Brain pericyte (primary cell): ENCODE results near the gene COMT.

Experiments used
- DNase-seq: peaks from one replicate; pipeline ENCODE4 v3.0.0-alpha.2; 2012; ENCODE audit warnings: low read depth, low spot score

Gene COMT

DNA sequence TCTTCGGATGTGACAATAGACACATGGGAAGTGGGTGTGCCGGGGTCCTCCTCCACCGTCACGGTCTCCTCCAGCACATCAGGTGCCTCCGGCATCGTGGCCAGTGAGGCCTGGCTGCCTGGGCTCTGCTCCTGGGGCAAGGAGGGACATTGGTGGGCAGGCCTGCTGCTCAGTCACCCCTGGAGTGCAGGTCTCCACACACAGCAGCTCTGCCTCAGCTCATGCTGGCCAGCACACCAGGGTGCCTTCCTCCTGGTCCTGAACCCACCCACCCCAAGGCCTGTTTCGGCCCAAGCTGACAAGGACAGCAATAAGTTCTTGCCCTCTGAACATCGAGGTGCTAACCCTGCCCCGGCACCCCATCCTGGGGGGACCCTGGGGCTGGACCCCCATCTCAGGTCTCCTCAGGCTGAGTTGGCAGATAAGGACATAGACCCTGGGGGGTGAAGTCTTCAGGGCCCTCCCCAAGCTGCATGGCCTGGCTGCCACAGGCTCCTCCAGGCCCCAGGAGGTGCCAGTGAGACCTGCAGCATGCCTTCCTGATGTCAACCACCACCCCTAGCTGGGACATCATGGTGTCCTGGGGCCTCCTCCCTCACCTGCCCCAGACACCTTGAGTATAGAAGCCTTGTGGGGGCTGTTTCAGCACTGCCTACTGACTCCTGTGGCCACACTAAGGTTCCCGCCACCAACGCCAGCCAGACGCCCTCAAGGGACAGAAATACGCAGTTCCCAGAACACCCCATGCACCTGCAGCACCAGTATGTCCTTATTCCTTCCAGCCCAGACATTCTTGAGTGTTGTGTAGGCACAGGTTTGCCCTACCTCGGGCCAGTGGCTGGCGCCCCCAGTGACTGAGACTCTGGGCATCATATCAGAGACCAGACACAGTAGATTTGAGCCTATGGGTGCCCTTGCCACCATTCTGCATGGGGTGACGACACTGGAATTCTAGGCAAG is 40.7 kb downstream of the COMT start:
- no peak for DNase-seq

GRCh38 chr22:19982991-19983578 is 41.5 kb downstream of the COMT start:
- no peak for DNase-seq

- DNase-seq, result no peak
Measured at GRCh38 chr22:19983741-19984140, 42.2 kb downstream of the COMT start.

GRCh38 chr22:19984201-19984753 is 42.7 kb downstream of the COMT start:
- DNase-seq, result no peak

DNA sequence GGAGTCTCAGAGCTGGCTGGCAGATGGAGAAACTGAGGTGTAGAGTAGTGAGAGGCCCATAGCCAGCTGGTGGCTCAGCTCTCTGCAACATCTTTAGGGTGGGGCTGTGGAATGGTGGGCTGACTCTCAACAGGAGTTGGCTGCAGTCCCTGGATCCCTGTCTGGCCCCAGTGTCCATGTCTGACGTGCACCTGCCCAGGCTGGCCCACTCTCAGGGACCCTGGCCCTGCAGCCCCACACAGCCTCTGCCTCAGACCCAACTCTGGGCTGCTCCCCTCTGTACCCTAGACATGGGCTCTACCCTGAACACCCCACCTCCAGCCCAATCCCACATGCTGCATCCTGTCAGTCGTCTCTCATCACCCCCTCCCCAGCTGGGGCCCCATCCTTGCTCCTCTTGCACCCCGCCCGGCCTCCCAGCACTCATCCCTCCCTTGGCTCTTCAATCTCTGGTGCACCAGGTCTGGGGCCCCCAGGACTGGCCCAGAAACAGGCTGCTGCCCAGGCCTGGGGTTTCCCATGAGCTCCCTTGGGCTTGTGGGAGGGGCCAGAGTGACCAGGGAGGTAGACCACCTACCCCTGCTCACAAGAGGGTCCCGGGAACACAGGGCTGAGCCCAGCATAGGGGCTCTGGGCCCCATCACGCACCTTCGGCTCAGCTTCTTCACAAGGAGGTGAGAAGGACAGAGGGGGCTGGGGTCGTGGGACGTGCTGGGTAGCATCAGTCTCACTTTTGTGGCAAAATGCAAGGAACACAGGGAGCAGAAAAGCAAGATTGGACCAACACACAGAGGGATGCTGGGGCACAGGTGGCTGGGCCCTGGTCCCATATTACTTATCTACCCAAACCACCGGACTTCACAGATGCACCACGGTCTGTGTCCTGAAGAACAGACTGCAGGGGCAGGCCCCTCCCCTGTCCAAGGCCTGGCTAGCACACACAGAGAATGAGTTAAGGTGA is 43.6 kb downstream of the COMT start:
- no peak for DNase-seq

- no peak for DNase-seq
Measured at GRCh38 chr22:19986011-19986409, 44.4 kb downstream of the COMT start.

DNA sequence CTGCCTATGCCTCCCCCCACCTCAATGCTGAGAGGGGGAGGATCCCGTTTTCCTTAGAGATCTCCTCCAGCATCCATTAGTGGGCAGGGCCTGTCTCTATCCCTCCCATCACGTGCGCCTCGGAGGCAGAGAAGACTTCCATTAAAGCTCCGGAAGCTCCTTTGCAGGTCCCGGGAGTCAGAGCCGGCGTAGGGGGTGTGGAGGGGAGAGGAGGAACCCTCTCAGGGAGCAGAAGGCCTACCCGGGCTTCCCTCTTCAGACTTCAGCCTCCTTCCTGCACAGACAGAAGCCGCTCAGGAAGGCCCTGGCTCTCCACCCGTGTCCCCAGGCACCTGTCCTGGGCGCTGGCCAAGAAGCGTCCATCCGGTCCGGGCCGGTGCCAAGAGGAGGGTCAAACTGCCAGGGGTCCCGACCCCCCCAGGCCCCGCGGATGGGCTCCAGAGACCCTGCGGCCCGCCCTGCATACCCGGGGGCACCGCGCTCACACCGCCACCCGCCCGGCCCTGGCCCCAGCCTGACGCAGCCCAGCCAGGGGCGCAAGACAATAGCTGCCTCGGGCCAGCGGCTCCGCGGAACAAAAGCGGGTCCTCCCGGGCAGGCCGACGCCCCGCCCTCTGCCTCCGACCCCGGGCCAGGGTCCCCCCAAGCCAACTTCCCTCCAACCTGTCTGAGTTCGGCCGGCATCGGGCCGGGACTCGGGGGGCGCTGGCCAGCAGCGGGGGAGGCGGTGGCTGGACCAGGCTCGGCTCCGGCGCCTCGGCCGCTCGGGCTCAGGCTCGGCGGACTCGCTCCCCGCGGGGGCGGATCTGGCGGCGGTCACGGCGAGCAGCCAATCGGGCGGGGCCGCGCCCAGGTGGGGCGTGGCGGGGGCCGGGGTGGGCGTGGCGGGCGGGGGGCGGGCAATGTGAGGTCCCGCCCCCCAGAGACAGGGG is 45.1 kb downstream of the COMT start:
- no peak for DNase-seq

DNA sequence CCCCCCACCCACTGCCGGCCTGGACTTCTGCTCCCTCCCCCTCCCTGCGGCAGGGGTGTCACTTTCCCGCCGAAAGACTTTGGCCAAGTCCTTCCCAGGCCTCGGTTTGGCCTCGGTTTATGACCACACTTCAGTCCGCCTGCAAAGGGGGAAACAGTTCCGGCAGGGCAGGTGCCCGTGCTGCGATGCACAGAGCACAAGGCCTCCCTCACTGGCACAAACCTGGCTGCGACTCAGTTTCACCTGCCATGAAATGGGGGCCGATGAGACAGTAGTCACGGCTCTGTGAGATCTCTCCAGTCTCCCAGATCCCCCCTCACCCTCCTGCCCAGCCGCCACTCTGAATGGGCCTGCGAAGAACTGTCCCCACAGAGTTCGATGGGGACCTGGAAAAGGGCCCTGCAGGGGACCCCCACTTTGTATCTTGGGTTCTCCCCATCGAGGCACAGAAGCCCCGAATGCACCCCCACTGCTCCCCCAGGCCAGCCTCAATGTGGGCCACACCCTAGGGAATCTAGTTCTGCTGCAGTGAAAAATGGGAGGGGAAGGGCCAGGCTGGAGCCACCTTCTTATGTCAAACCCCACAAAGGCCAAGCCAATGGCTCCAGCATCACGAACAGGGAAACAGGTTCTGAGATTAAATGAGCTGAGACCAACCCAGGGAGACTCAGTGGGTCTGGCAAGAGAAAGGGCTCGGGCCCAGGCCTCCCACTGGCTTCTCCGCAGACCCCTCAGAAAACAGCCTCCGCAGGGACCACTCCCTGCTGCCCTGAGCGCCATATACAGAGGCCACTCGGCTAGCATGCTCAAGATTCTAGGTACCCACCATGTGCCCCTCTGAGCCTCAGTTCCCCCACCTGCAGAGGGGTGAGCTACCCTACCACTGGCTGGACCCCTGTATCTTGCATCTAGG is 46.1 kb downstream of the COMT start:
- no peak for DNase-seq

DNA sequence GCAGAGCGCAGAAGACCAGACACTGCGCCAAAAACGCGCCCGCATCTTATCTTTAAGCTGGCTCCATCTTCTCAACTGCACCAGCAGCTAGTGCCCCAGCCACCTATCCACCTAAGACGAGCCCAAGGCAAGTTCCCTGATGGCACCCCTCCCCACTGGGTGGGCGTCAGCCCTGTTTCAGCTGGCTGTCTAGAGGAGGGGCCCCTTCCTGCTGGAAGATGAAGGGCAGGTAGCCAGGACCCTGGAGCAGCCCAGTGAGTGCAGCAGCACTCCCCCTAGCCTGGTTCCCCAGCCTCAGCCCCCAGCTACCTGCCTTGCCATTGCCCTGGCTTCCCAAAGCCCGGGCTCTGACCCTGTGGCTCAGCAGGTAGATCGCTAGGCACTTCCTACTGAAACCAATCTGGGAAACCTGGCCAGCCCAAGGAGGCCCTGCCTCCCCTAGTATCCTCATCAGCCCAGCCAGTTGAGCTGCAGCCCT is 46.8 kb downstream of the COMT start:
- no peak for DNase-seq

- DNase-seq, result no peak
Measured at GRCh38 chr22:19988965-19989724, 47.6 kb downstream of the COMT start.

GRCh38 chr22:19989725-19990067 is 48.1 kb downstream of the COMT start:
- DNase-seq, result no peak

GRCh38 chr22:19990188-19990587 is 48.6 kb downstream of the COMT start:
- no peak for DNase-seq

DNA sequence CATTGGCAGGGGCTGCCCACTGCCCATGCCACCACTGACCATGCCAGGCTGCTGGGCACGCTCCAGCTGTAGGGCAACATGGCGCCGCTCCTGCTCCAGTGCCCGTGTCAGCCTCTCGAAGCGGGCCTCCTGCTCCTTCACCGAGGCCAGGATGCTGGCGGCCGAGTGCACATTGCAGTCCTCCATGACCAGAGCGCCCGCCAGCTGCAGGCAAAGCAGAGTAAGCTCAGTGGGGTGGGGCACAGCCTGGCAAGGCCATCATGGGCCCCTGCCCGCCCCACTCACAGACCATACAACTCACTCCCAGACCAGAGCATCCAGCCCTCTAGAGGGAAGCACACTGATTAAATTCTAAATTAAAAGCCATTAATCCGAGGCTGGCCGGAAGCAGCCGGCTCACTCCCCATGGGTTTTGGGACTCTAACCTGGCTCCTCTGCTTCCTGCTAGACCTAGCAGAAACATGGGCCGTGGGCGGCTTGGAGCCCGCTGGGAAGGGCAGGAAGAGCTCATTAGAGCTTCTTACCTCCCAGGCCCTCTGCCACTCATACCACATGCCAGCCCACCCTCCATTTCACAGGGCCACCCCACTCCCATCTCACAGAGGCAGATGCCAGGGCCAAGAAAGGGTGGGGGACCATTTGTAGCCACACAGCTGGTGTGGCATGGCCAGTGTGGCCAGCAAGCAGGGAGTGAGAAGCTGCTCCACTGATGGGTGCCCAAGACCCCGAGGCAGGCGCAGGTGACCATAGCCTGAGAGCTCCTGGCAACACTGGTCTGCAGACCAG is 49.2 kb downstream of the COMT start:
- DNase-seq, result no peak

- DNase-seq, result no peak
Measured at GRCh38 chr22:19991395-19991644, 49.7 kb downstream of the COMT start.

DNA sequence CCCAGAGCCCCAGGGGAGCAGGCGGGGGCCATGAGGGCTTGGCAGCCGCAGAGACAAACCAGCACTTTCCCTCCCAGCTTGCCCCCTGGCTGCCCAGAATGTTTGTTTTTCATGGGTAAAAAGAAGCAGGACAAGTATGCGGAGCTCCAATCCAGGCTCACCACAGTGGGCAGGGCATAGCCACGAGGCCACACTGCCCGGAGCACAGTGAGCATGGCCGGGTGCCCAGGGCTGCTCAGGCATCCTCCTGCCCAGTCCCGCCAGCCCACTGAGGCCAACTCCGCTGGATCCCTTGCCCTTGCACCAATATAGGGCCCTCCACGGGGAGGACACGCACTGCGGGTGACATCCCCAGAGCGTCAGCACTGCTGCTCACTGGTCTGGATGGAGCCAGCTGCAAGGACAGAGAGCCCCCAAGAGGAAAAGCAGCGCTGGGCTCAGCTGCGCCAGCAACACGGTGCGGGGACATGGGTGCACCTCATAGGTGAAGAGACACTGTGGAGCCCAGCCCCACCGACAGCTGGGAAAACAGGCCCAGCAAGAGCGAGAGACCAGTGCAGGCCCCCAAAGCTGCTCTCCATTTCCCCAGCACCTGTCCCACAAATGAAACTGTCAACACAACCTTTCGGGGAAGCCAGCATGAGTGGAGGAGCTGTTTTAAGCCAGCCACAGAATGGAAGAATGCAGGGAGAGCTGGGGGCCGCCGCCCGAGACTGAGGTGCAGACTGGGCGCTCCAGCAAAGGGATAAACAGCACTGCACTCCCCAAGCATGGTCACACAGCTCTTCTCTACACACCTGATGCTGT is 50.3 kb downstream of the COMT start:
- no peak for DNase-seq

DNA sequence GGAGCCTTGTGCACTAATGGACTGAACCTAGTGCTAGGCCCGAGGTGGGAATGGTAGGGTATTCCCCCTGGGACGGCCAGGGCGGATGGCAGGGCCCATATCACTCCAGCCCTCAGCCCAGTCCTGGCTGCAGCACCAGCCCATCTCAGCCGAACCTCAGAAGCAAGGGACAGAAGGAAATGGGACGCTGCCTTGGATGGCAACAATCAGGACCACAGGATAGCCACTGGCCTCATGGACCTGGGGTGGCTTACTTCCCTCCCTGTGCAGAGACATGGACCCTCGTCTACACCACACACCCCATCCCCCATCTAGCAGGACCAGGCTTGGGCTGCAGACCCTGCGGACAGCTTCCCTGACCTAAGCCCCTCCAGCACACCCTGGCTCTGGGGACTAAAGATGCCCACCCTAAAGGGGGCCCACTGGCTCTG is 50.9 kb downstream of the COMT start:
- DNase-seq, result no peak

DNA sequence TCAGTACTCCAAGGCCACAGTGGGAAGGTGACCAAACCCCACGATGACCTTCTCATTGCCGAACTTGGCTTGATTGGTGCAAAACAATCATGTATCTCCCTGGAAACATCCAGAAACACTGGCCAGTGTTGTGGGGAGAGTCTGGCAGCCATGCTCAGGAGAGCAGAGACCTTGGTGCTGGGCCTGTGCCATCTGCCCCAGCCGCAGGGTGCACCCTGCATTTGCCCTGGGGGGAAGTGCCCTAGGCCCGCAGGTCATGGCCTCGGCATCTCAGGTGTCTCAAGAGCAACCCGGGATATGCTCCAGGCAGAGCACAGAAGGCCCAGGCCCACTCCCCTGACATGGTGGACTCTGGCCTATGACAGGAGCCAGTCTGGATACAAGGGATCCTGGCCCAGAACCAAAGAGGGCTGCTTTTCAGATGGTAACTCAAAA is 51.4 kb downstream of the COMT start:
- DNase-seq, result no peak
